Stomach (tissue), 9 donors: Measurements from ENCODE around the gene PTPMT1. TPM values are rescaled to one million over a fixed set of nuclear protein-coding genes. Genes with fewer than 3 reads are reported as not detected.
"Not testable (repeated sequence)": the region's sequence is repeated elsewhere in the genome, so short reads cannot be mapped to it uniquely, and the experiment has no call there.

ENCODE experiments used
- DNase-seq, 2 donors: peaks; one replicate each; pipeline versions ENCODE4 v3.0.0 to v3.0.0-alpha.2; 2013 to 2019
- H3K27ac ChIP-seq, 5 donors: fragments of 200-600 bp in 4 of 5; sonication (generic) in 4 of 5; one replicate each; pipeline ENCODE4 v1.5.1; 2013 to 2019; ENCODE audit warnings: mild to moderate bottlenecking in 1 of 5, moderate library complexity in 1 of 5
- H3K27me3 ChIP-seq, 3 donors: fragments of 200-600 bp; sonication (generic); one replicate each; pipeline ENCODE4 v1.5.1; 2017 to 2019; ENCODE audit warnings: mixed run types in 1 of 3
- H3K36me3 ChIP-seq, 4 donors: fragments of 200-600 bp; sonication (generic); 1 replicate in 3 of 4; 2 replicates in 1 of 4; pipeline ENCODE4 v1.5.1; 2016 to 2019
- H3K4me1 ChIP-seq, 4 donors: fragments of 200-600 bp; sonication (generic); one replicate each; pipeline ENCODE4 v1.5.1; 2016 to 2019
- H3K4me3 ChIP-seq, 4 donors: fragments of 200-600 bp; sonication (generic) in 3 of 4; one replicate each; pipeline ENCODE4 v1.5.1; 2016 to 2019; ENCODE audit warnings: mild to moderate bottlenecking in 1 of 4
- H3K9me3 ChIP-seq, 4 donors: fragments of 200-600 bp; sonication (generic); one replicate each; pipeline ENCODE4 v1.5.1; 2016 to 2019
- EP300 ChIP-seq: sonication (generic); formaldehyde crosslinking; IDR thresholded peaks from one replicate; pipeline ENCODE4 v1.6.1; 2017; ENCODE audit warnings: antibody characterized with exemption
- POLR2A ChIP-seq, 4 donors: fragments of 450-650 bp; IDR thresholded peaks; one replicate each; pipeline ENCODE4 v1.6.1; 2016; ENCODE audit warnings: antibody characterized with exemption in 4 of 4, control low read depth in 2 of 4, mild to moderate bottlenecking in 1 of 4, moderate library complexity in 1 of 4
- POLR2AphosphoS5 ChIP-seq, 3 donors: sonication (generic); formaldehyde crosslinking; IDR thresholded peaks; one replicate each; pipeline ENCODE4 v1.6.1; 2016; ENCODE audit warnings: antibody characterized with exemption in 3 of 3
- WGBS, 5 donors: extraction: QIAGEN DNeasy Blood & Tissue Kit in 3 of 5; methylation state at CpG; one replicate each; pipeline versions ENCODE4 v1.1.5 to v1.1.7; 2013 to 2018; 5-methylcytosine and 5-hydroxymethylcytosine counted together
- intact Hi-C: fragments of 100-400 bp; cut with DNase I; formaldehyde crosslinking; loops from one replicate; pipeline ENCODE4 v1.15.1; 2023; ENCODE audit warnings: low total_unique reads
- polyA plus RNA-seq, 3 donors: library from polyadenylated mRNA; stranded (reverse); fragments of 200-250 nt; gene quantifications; one replicate each; pipeline ENCODE4 v1.2.3, GENCODE V29; 2013
- total RNA-seq, 5 donors: library from RNA; depleted of rRNA; stranded (reverse); fragments of >200 nt; gene quantifications; one replicate each; pipeline versions ENCODE4 v1.1.0 to v1.2.3, GENCODE V29; 2014 to 2016
- TF ChIP-seq, protein P1 (sequence below), 7 experiments: fragments of 450-650 bp in 4 of 7; fragments of 200-600 bp in 3 of 7; sonication (generic) in 3 of 7; IDR thresholded peaks; one replicate each; pipeline ENCODE4 v1.5.1; 2016 to 2019; ENCODE audit warnings: antibody characterized with exemption in 7 of 7, control low read depth in 2 of 7, mild to moderate bottlenecking in 1 of 7
- donor health status: healthy with polysubstance abuse.
- donor health status: Bipolar disorder and iron deficiency.
- donor health status: healthy.

The PTPMT1 gene
- total and polyA plus RNA-seq, 8 donors, result 36.4 to 126 (median 58.8) TPM

DNA sequence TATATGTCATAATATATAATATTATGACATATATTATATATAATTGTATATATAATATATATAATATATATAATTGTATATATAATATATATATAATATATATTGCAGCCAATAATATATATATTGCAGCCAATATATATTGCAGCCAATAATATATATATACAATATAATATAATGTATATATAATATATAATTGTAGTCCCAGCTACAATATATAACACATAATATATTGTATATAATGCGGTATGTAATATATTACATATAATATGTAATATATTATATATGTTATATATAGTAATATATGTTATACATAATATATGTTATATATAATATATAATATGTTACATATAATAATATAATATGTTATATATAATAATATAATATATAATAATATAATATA, 6.7 kb upstream of the PTPMT1 start:
- 96 to 100% (median 100%) methylated on average over 1 of the region's 1 CpG for WGBS, 5 donors
- H3K27ac ChIP-seq, result no peak overlapping the region
- intact Hi-C loops, result no loop called here
- H3K27me3 ChIP-seq, result no peaks in the 10 kb centered on the region
- no peak for DNase-seq
- H3K36me3 ChIP-seq, result no peaks in the 10 kb centered on the region
- H3K4me3 ChIP-seq, result no peak overlapping the region
- H3K9me3 ChIP-seq, result no peaks in the 10 kb centered on the region
- TF ChIP-seq POLR2AphosphoS5 (IDR thresholded peaks at IDR 0.05) (no peak), POLR2A (IDR thresholded peaks at IDR 0.05) (no peak), EP300 (no peak)
- TF ChIP-seq, protein P1, sequence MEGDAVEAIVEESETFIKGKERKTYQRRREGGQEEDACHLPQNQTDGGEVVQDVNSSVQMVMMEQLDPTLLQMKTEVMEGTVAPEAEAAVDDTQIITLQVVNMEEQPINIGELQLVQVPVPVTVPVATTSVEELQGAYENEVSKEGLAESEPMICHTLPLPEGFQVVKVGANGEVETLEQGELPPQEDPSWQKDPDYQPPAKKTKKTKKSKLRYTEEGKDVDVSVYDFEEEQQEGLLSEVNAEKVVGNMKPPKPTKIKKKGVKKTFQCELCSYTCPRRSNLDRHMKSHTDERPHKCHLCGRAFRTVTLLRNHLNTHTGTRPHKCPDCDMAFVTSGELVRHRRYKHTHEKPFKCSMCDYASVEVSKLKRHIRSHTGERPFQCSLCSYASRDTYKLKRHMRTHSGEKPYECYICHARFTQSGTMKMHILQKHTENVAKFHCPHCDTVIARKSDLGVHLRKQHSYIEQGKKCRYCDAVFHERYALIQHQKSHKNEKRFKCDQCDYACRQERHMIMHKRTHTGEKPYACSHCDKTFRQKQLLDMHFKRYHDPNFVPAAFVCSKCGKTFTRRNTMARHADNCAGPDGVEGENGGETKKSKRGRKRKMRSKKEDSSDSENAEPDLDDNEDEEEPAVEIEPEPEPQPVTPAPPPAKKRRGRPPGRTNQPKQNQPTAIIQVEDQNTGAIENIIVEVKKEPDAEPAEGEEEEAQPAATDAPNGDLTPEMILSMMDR (IDR thresholded peaks at IDR 0.05), result no peak
- peaks cover 0 to 4% (median under 1%) of the 10 kb centered on the region in 4 donors for H3K4me1 ChIP-seq

DNA sequence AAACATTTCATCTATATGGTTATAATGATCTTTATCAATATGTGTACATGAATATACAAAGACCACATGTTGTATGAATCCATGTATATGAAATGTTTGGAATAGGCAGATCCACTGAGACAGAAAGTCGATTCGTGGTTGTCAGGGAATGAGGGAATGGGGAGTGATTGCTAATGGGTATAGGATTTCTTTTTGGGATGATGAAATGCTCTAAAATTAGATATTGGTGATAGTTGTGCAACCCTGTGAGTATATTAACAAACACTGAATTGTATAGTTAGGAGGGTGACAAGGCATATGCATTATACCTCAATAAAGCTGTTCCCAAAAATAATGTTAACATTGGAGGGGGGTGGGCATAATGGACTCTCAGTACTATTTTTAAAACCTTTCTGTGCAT, 5.0 kb upstream of the PTPMT1 start:
- Histone ChIP-seq H3K4me1 (peaks cover 5 to 11% (median 10%) of the 10 kb centered on the region in 4 donors), H3K27ac (no peak overlapping the region), H3K4me3 (no peak overlapping the region), H3K27me3 (no peaks in the 10 kb centered on the region), H3K36me3 (no peaks in the 10 kb centered on the region), H3K9me3 (no peaks in the 10 kb centered on the region)
- intact Hi-C loops, result no loop called here
- TF ChIP-seq, protein P1 (IDR thresholded peaks at IDR 0.05), result no peak
- no peak for TF ChIP-seq POLR2A (IDR thresholded peaks at IDR 0.05)
- no peak for TF ChIP-seq EP300
- TF ChIP-seq POLR2AphosphoS5 (IDR thresholded peaks at IDR 0.05), result no peak
- no peak for DNase-seq
- WGBS, 5 donors, result 84 to 94% (median 88%) methylated on average over 2 of the region's 2 CpGs

DNA sequence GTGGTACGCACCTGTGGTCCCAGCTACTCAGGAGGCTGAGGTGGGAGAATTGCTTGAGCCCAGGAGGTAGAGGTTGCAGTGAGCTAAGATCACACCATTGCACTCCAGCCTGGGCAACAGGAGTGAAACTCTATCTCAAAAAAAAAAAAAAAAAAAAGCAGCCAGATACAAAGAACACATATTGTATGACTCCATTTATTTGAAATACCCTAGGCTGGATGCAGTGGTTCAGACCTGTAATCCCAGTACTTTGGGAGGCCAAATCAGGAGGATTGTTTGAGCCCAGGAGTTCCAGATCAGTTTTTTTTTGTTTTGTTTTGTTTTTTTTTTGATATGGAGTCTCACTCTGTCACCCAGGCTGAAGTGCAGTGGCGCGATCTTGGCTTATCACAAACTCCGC, 3.0 kb upstream of the PTPMT1 start:
- H3K27ac ChIP-seq, H3K27me3 ChIP-seq, H3K4me3 ChIP-seq, H3K9me3 ChIP-seq, DNase-seq, intact Hi-C loops, H3K36me3 ChIP-seq: not testable (repeated sequence)
- 77 to 90% (median 87%) methylated on average over 4 of the region's 4 CpGs for WGBS, 5 donors
- peaks cover 5 to 26% (median 18%) of the 10 kb centered on the region in 4 donors for H3K4me1 ChIP-seq

DNA sequence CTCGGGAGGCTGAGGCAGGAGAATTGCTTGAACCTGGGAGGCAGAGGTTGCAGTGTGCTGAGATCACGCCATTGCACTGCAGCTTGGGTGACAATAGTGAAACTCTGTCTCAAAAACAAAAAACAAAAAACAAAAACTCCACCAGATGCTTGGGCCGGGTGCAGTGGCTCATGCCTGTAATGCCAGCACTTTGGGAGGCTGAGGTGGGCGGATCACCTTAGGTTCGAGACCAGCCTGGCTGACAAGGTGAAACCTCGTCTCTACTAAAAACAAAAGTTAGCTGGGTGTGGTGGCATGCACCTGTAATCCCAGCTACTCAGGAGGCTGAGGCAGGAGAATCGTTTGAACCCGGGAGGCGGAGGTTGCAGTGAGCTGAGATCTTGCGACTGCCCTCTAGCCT, 1.0 kb upstream of the PTPMT1 start:
- H3K27me3 ChIP-seq, DNase-seq, H3K27ac ChIP-seq, intact Hi-C loops, H3K9me3 ChIP-seq: not testable (repeated sequence)
- Histone ChIP-seq H3K36me3 (peaks cover 0 to 13% (median 5%) of the 10 kb centered on the region in 4 donors), H3K4me3 (peak overlapping the region in 1 of 4 donors; percentile 91), H3K4me1 (peaks cover 5 to 33% (median 18%) of the 10 kb centered on the region in 4 donors)
- 90 to 93% (median 92%) methylated on average over 10 of the region's 10 CpGs for WGBS, 5 donors

- Histone ChIP-seq H3K27ac (peak overlapping the region; percentile 80 to 89 (median 87)), H3K4me3 (peak overlapping the region; percentile 81 to 95 (median 92)), H3K27me3 (no peaks in the 10 kb centered on the region), H3K9me3 (no peaks in the 10 kb centered on the region), H3K4me1 (peaks cover 5 to 33% (median 18%) of the 10 kb centered on the region in 4 donors), H3K36me3 (peaks cover 0 to 19% (median 11%) of the 10 kb centered on the region in 4 donors)
- WGBS, 5 donors, result 9 to 13% (median 10%) methylated on average over 11 of the region's 11 CpGs
- TF ChIP-seq, protein P1 (IDR thresholded peaks at IDR 0.05), result no peak
- no peak for TF ChIP-seq POLR2AphosphoS5 (IDR thresholded peaks at IDR 0.05)
- no peak for TF ChIP-seq POLR2A (IDR thresholded peaks at IDR 0.05)
- no peak for TF ChIP-seq EP300
- intact Hi-C loops, result no loop called here
- no peak for DNase-seq
Measured at GRCh38 chr11:47564933-47565339, 463 bp upstream of the PTPMT1 start.
